ENCODE data around the gene CDK3. TPM values are rescaled to one million over a fixed set of nuclear protein-coding genes. Genes with fewer than 3 reads are reported as not detected.

Gene CDK3
- total RNA-seq, 2 experiments from 2014 or later: 3.8 to 4.1 TPM

GRCh38 chr17:75981019-75981615 is 19.5 kb upstream of the CDK3 start:
- Mint-ChIP-seq H3K4me3 (peak overlapping the region; percentile 94), H3K4me1 (ENCODE audit: low read depth) (peaks cover 30% of the 10 kb centered on the region), H3K27me3 (no peaks in the 10 kb centered on the region), H3K27ac (peak overlapping the region; percentile 99), H3K9me3 (no peaks in the 10 kb centered on the region), H3K36me3 (ENCODE audit: low read depth) (peaks cover 7% of the 10 kb centered on the region)
- no peak for DNase-seq
- TF ChIP-seq CTCF (IDR thresholded peaks at IDR 0.05): no peak
- ATAC-seq: no peak
- CTCF ChIA-PET: interaction anchor here (0.7 to 1.8 kb wide), 9 partner anchors 19 to 566 kb away, joined by 3 to 6 read pairs (median 4); partner anchors contain the start of gene CDK3
- POLR2A ChIA-PET: interaction anchor here (0.9 kb wide), 1 partner anchor 56 kb away, joined by 4 read pairs; no protein-coding TSS in a partner anchor
- intact Hi-C loops (cut with micrococcal nuclease): no loop called here

GRCh38 chr17:75983501-75984181 is 17.0 kb upstream of the CDK3 start:
- intact Hi-C loops (cut with micrococcal nuclease): no loop called here
- no peak for TF ChIP-seq CTCF (IDR thresholded peaks at IDR 0.05)
- ATAC-seq (no peak), DNase-seq (no peak)
- POLR2A ChIA-PET: interaction anchor here (1.1 kb wide), 1 partner anchor 21 kb away, joined by 4 read pairs; no protein-coding TSS in a partner anchor
- Mint-ChIP-seq H3K27me3 (no peaks in the 10 kb centered on the region), H3K36me3 (ENCODE audit: low read depth) (peaks cover 4% of the 10 kb centered on the region), H3K4me1 (ENCODE audit: low read depth) (peaks cover 14% of the 10 kb centered on the region), H3K27ac (no peak overlapping the region), H3K9me3 (no peaks in the 10 kb centered on the region), H3K4me3 (no peak overlapping the region)
- CTCF ChIA-PET: interaction anchor here (0.9 to 2.7 kb wide), 6 partner anchors 12 to 296 kb away, joined by 3 to 12 read pairs (median 5); partner anchors contain the start of genes CDK3 and WBP2

- no peak overlapping the region for H3K27ac Mint-ChIP-seq
- peaks cover 9% of the 10 kb centered on the region for H3K4me1 Mint-ChIP-seq (ENCODE audit: low read depth)
- ChIA-PET CTCF (interaction anchor here (2.7 kb wide), 1 partner anchor 14 kb away, joined by 12 read pairs; the partner anchor contains the start of gene CDK3), POLR2A (no interaction called here)
- no peak for DNase-seq
- ATAC-seq: no peak
- no peaks in the 10 kb centered on the region for H3K9me3 Mint-ChIP-seq
- TF ChIP-seq CTCF (IDR thresholded peaks at IDR 0.05): no peak
- intact Hi-C loops (cut with micrococcal nuclease): no loop called here
- H3K36me3 Mint-ChIP-seq (ENCODE audit: low read depth): no peaks in the 10 kb centered on the region
- no peak overlapping the region for H3K4me3 Mint-ChIP-seq
- H3K27me3 Mint-ChIP-seq: no peaks in the 10 kb centered on the region
Observed at GRCh38 chr17:75985986-75986385, 14.7 kb upstream of the CDK3 start.

- ATAC-seq: no peak
- no peaks in the 10 kb centered on the region for H3K9me3 Mint-ChIP-seq
- ChIA-PET POLR2A (no interaction called here), CTCF (interaction anchor here (2.2 kb wide), 1 partner anchor 13 kb away, joined by 6 read pairs; no protein-coding TSS in a partner anchor)
- peaks cover 3% of the 10 kb centered on the region for H3K36me3 Mint-ChIP-seq (ENCODE audit: low read depth)
- TF ChIP-seq CTCF (IDR thresholded peaks at IDR 0.05): no peak
- no peak for DNase-seq
- intact Hi-C loops (cut with micrococcal nuclease): no loop called here
- no peak overlapping the region for H3K4me3 Mint-ChIP-seq
- no peak overlapping the region for H3K27ac Mint-ChIP-seq
- H3K4me1 Mint-ChIP-seq (ENCODE audit: low read depth): peaks cover 7% of the 10 kb centered on the region
- no peaks in the 10 kb centered on the region for H3K27me3 Mint-ChIP-seq
Observed at GRCh38 chr17:75987041-75987440, 13.6 kb upstream of the CDK3 start.

GRCh38 chr17:75991396-75991795 is 9.3 kb upstream of the CDK3 start:
- DNase-seq (no peak), ATAC-seq (no peak)
- intact Hi-C loops (cut with micrococcal nuclease): no loop called here
- POLR2A ChIA-PET: no interaction called here
- Mint-ChIP-seq H3K27ac (no peak overlapping the region), H3K4me3 (no peak overlapping the region), H3K9me3 (no peaks in the 10 kb centered on the region), H3K36me3 (ENCODE audit: low read depth) (peaks cover 3% of the 10 kb centered on the region), H3K4me1 (ENCODE audit: low read depth) (peaks cover under 1% of the 10 kb centered on the region), H3K27me3 (no peaks in the 10 kb centered on the region)
- no peak for TF ChIP-seq CTCF (IDR thresholded peaks at IDR 0.05)
- CTCF ChIA-PET: interaction anchor here (0.6 to 1.3 kb wide), 5 partner anchors 8 to 23 kb away, joined by 3 read pairs; no protein-coding TSS in a partner anchor
